Measurements from ENCODE around the gene MYO10.

MYO10 gene

GRCh38 chr5:16914108-16914435 lies 22.0 kb downstream of the MYO10 start:
- DNase-seq, result no peak

- DNase-seq, result no peak
These were observed 22.6 kb downstream of the MYO10 start for GRCh38 chr5:16913187-16914107.

- no peak for DNase-seq
These were observed 24.0 kb downstream of the MYO10 start for GRCh38 chr5:16912080-16912479.

- DNase-seq, result no peak
These were observed 26.6 kb downstream of the MYO10 start for GRCh38 chr5:16909464-16909863.

DNA sequence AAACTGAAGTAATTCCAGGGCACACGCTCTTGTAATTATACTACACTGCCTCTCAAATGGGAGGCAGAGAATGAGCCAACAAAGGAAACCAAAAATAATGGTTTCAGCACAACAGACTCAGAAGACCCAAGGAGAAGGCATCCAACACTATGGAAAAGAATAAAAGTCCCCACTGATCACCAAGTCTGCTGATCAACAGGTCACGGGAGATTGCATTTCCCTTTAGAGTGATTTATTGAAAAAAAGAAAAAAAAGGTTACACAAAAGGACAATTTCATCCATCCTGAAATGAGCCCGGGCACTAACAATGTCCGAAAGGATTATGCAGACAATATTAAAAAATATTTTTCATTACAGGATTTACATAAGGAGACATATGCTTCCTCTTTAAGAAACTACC lies 28.8 kb downstream of the MYO10 start:
- DNase-seq, result no peak

GRCh38 chr5:16906255-16906654 lies 29.8 kb downstream of the MYO10 start:
- DNase-seq, result no peak

- DNase-seq, result no peak
These were observed 32.4 kb downstream of the MYO10 start for GRCh38 chr5:16903480-16904300.

DNA sequence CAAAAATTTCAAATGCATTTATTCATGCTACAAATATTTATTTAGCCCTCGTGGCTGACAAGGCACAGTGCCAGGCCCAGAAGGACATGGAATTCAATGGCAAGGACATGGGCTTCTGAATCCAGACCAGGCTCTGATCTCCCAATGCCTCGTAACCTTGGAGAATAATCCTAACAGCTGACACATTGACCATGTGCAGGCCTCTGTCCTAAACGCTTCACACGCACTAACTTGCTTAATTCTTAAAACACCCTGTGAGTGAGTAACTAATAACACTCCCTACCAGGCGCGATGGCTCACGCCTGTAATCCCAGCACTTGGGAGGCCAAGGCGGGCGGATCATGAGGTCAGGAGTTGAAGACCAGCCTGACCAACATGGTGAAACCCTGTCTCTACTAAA lies 33.2 kb downstream of the MYO10 start:
- DNase-seq, result no peak

GRCh38 chr5:16901021-16901644 lies 35.0 kb downstream of the MYO10 start:
- DNase-seq, result no peak

- no peak for DNase-seq
These were observed 36.9 kb downstream of the MYO10 start for GRCh38 chr5:16899171-16899570.

GRCh38 chr5:16897800-16898199 lies 38.3 kb downstream of the MYO10 start:
- no peak for DNase-seq

- DNase-seq, result no peak
These were observed 38.8 kb downstream of the MYO10 start for GRCh38 chr5:16897284-16897704.

GRCh38 chr5:16896767-16897166 lies 39.3 kb downstream of the MYO10 start:
- DNase-seq, result no peak

GRCh38 chr5:16894236-16895057 lies 41.6 kb downstream of the MYO10 start:
- no peak for DNase-seq

DNA sequence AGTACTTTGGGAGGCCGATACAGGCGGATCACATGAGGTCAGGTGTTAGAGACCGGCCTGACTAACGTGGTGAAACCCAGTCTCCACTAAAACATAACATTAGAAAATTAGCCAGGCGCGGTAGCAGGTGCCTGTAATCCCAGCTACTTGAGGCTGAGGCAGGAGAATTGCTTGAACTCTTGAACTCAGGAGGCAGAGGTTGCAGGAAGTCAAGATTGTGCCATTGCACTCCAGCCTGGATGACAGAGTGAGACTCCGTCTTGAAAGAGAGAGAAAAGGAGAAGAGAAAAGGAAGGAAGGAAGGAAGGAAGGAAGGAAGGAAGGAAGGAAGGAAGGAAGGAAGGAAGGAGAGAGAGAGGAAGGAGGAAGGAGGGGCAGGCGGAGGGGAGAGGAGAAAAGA lies 45.1 kb downstream of the MYO10 start:
- no peak for DNase-seq

- DNase-seq, result no peak
These were observed 46.0 kb downstream of the MYO10 start for GRCh38 chr5:16889972-16890519.

DNA sequence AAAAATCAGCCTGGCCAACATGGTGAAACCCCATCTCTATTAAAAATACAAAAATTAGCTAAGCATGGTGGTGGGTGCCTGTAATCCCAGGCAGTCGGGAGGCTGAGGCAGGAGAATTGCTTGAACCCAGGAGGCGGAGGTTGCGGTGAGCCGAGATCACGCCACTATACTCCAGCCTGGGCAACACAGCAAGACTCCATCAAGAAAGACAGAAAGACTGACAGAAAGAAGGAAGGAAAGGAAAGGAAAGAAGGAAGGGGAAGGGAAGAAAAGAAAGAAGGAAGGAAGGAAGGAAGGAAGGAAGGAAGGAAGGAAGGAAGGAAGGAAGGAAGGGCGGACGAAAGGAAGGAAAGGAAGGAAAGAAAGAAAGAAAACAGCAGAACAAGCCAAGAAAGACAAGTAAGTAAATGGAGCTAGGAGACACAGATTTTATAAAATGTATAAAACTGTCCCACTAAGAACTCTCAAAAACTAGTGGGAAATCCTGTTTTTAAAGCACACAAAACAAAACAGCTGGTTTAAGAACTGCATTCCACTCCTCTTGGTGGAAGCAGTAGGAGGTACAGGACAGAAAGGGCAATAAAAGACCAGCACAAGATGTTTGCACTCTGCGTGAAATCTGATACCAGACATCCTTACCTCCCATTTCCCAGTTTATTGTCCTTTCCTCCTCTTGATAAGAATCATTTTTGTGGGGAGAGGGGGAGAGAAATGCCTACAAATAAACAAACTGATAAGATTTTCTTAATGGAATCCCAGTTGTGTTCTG lies 46.7 kb downstream of the MYO10 start:
- no peak for DNase-seq

- DNase-seq, result no peak
These were observed 47.4 kb downstream of the MYO10 start for GRCh38 chr5:16888694-16889124.

GRCh38 chr5:16886793-16887345 lies 49.2 kb downstream of the MYO10 start:
- DNase-seq, result no peak

DNA sequence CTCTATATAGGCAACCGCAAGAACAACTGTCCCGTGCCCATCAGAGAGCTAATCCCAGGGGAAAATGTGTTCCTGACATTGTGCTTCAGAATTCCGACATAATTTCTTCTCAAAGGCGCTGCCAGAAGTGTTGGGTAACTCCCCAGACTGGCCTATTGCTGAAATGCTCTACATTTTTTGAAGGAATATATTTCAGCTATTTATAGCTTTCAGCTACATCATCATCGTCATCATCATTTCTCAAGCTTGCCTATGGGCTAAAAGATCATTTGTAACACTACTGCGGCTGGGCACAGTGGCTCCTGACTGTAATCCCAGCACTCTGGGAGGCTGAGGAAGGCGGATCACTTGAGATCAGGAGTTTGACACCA lies 49.7 kb downstream of the MYO10 start:
- DNase-seq, result no peak

DNA sequence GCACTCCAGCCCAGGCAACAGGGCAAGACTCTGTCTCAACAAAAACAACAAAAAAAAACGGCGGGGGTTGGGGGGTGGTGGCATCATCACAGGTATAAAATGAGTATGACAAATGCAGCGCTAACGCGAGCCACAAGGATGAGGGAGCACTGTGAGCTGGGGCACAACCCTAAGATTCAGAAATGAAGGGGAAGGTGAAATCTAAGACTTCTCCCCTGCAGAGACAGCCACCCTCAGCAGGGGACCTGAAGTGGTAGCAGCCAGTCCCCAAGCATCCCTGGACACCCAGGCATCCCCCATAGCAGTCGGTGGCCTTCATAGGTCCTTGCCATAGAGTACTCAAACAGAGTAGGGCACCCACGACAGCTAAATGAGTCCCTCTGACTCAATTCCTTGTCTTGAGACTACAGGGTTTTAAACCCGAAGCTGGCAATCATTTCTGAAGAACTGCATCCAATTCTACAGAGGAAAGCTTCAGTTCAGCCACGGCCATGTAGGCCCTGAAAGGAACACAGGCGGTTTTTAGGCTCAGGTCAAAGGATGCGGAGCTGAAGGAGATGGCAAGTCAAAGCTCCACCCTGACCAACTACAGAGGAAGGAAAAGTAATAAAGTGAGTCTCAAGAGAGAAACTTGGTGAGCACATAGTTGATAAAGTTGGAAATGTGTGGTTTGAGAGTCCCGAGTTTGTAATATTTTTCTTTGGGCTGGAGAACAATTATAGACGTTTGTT lies 50.3 kb downstream of the MYO10 start:
- DNase-seq, result no peak

Data from GF-D8 (cell line).